ENCODE data around the gene PPP1R37.

PPP1R37 gene

GRCh38 chr19:45092747-45093678, at the start of gene PPP1R37:
Gene PPP1R37 (plus strand): TSS chr19:45093179. CDS start chr19:45093326, 147 bp downstream.
- peak; percentile 80 for DNase-seq (ENCODE audit: low read depth in 1 of 2, low spot score in 1 of 2)

- no peak for DNase-seq (ENCODE audit: low read depth in 1 of 2, low spot score in 1 of 2)
Observed at GRCh38 chr19:45045671-45046353, 47.2 kb upstream of the PPP1R37 start.

GRCh38 chr19:45046355-45046754, 46.6 kb upstream of the PPP1R37 start:
- DNase-seq (ENCODE audit: low read depth in 1 of 2, low spot score in 1 of 2), result no peak

- no peak for DNase-seq (ENCODE audit: low read depth in 1 of 2, low spot score in 1 of 2)
Observed at GRCh38 chr19:45047188-45047797, 45.7 kb upstream of the PPP1R37 start.

- DNase-seq (ENCODE audit: low read depth in 1 of 2, low spot score in 1 of 2), result no peak
Observed at GRCh38 chr19:45049073-45049736, 43.8 kb upstream of the PPP1R37 start.

GRCh38 chr19:45050036-45050435, 42.9 kb upstream of the PPP1R37 start:
- no peak for DNase-seq (ENCODE audit: low read depth in 1 of 2, low spot score in 1 of 2)

GRCh38 chr19:45051929-45052579, 40.9 kb upstream of the PPP1R37 start:
- DNase-seq (ENCODE audit: low read depth in 1 of 2, low spot score in 1 of 2), result no peak

- no peak for DNase-seq (ENCODE audit: low read depth in 1 of 2, low spot score in 1 of 2)
Observed at GRCh38 chr19:45056831-45057230, 36.1 kb upstream of the PPP1R37 start.

- DNase-seq (ENCODE audit: low read depth in 1 of 2, low spot score in 1 of 2), result no peak
Observed at GRCh38 chr19:45057444-45057843, 35.5 kb upstream of the PPP1R37 start.

- no peak for DNase-seq (ENCODE audit: low read depth in 1 of 2, low spot score in 1 of 2)
Observed at GRCh38 chr19:45058622-45059159, 34.3 kb upstream of the PPP1R37 start.

GRCh38 chr19:45059258-45059965, 33.6 kb upstream of the PPP1R37 start:
- peak; percentile 62 to 70 for DNase-seq (ENCODE audit: low read depth in 1 of 2, low spot score in 1 of 2)

- DNase-seq (ENCODE audit: low read depth in 1 of 2, low spot score in 1 of 2), result no peak
Observed at GRCh38 chr19:45061965-45062364, 31.0 kb upstream of the PPP1R37 start.

- no peak for DNase-seq (ENCODE audit: low read depth in 1 of 2, low spot score in 1 of 2)
Observed at GRCh38 chr19:45063851-45064801, 28.9 kb upstream of the PPP1R37 start.

- no peak for DNase-seq (ENCODE audit: low read depth in 1 of 2, low spot score in 1 of 2)
Observed at GRCh38 chr19:45066921-45067661, 25.9 kb upstream of the PPP1R37 start.

- DNase-seq (ENCODE audit: low read depth in 1 of 2, low spot score in 1 of 2), result no peak
Observed at GRCh38 chr19:45068041-45068440, 24.9 kb upstream of the PPP1R37 start.

- DNase-seq (ENCODE audit: low read depth in 1 of 2, low spot score in 1 of 2), result no peak
Observed at GRCh38 chr19:45069056-45069455, 23.9 kb upstream of the PPP1R37 start.

GRCh38 chr19:45070214-45070613, 22.8 kb upstream of the PPP1R37 start:
- DNase-seq (ENCODE audit: low read depth in 1 of 2, low spot score in 1 of 2), result no peak

Measured in stimulated activated CD4-positive, alpha-beta T cell treated with anti-CD3 and anti-CD28 coated beads, Interleukin-15, amount 100 ng/mL, for 1 hour (primary cell).